Gastroesophageal sphincter (tissue), 3 donors: Measurements from ENCODE around the gene PPP1R14C.

Experiments
- CTCF ChIP-seq, 4 experiments: fragments of 200-600 bp in 2 of 4; fragments of 450-650 bp in 2 of 4; sonication (generic) in 1 of 4; IDR thresholded peaks; one replicate each; pipeline ENCODE4 v1.5.1; 2017 to 2019; ENCODE audit warnings: antibody characterized with exemption in 4 of 4, mild to moderate bottlenecking in 2 of 4, moderate library complexity in 2 of 4
- POLR2A ChIP-seq, 2 donors: fragments of 450-650 bp; IDR thresholded peaks; one replicate each; pipeline ENCODE4 v1.6.1; 2017; ENCODE audit warnings: antibody characterized with exemption in 2 of 2, mild to moderate bottlenecking in 2 of 2, moderate library complexity in 1 of 2

DNA sequence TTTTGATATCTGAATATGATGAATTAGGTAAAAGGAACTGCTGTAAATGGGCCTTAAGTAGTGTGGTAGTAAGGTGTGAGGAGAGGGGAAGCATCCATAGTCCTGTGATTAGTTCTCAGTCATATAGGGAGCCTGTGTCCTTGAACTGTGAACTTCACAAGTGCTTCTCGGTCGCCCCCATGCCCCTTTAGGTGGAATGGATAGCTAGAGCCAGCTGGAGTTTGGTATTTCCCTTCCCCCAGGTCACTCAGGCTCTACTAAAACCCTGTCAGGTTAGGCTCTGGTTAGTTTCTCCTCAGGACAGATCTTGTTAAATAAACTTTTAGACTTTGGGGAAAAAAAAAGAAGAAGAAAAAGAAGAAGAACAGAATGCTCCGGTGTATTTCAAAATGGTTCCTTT is 82.0 kb downstream of the PPP1R14C start:
- TF ChIP-seq CTCF (IDR thresholded peaks at IDR 0.05): no peak
- TF ChIP-seq POLR2A (IDR thresholded peaks at IDR 0.05): no peak
